GM21447 (cell line): ENCODE measurements around the gene TWIST2.

Experiments used
- ATAC-seq: cut with Tn5 transposase; IDR thresholded peaks from one replicate; pipeline ENCODE4 v1.9.1; 2021; ENCODE audit not compliant: unreplicated experiment

TWIST2 gene

GRCh38 chr2:238903141-238903540, 55.3 kb downstream of the TWIST2 start:
- ATAC-seq: no peak

- no peak for ATAC-seq
These were observed 56.3 kb downstream of the TWIST2 start for GRCh38 chr2:238904177-238904576.

GRCh38 chr2:238904716-238905115, 56.8 kb downstream of the TWIST2 start:
- ATAC-seq: no peak

GRCh38 chr2:238905224-238905623, 57.3 kb downstream of the TWIST2 start:
- no peak for ATAC-seq

GRCh38 chr2:238905644-238906043, 57.8 kb downstream of the TWIST2 start:
- ATAC-seq: no peak

GRCh38 chr2:238906254-238906935, 58.5 kb downstream of the TWIST2 start:
- no peak for ATAC-seq

- no peak for ATAC-seq
These were observed 59.2 kb downstream of the TWIST2 start for GRCh38 chr2:238906936-238907716.

- ATAC-seq: no peak
These were observed 59.9 kb downstream of the TWIST2 start for GRCh38 chr2:238907717-238908173.

GRCh38 chr2:238908960-238909951, 61.4 kb downstream of the TWIST2 start:
- no peak for ATAC-seq

- no peak for ATAC-seq
These were observed 63.0 kb downstream of the TWIST2 start for GRCh38 chr2:238910751-238911351.

- ATAC-seq: no peak
These were observed 63.7 kb downstream of the TWIST2 start for GRCh38 chr2:238911376-238912227.

GRCh38 chr2:238912228-238912915, 64.5 kb downstream of the TWIST2 start:
- ATAC-seq: no peak

- ATAC-seq: no peak
These were observed 65.3 kb downstream of the TWIST2 start for GRCh38 chr2:238912916-238913875.

- no peak for ATAC-seq
These were observed 66.2 kb downstream of the TWIST2 start for GRCh38 chr2:238913931-238914647.

- no peak for ATAC-seq
These were observed 66.7 kb downstream of the TWIST2 start for GRCh38 chr2:238914648-238915015.

GRCh38 chr2:238915196-238915595, 67.3 kb downstream of the TWIST2 start:
- ATAC-seq: no peak

- ATAC-seq: no peak
These were observed 67.7 kb downstream of the TWIST2 start for GRCh38 chr2:238915596-238915995.
